Endometrial microvascular endothelial cells (primary cell): ENCODE data around the gene CD46. TPM values are rescaled to one million over a fixed set of nuclear protein-coding genes. Genes with fewer than 3 reads are reported as not detected.

Source experiments
- in situ Hi-C: cut with HindIII; loops from 2 replicates; pipeline ENCODE4 v1.10.0; 2017; ENCODE audit warnings: low sequenced_read_pairs, low pct_unique_long_range_greater_than_20kb; ENCODE audit errors: inconsistent ontology term
- total RNA-seq: library from RNA; depleted of rRNA; stranded (reverse); fragments of >200 nt; gene quantifications from one replicate; pipeline ENCODE4 v1.2.3, GENCODE V29; 2015; ENCODE audit errors: inconsistent ontology term

Gene CD46
- total RNA-seq, 1 donor from 2014 or later: 183 TPM

- in situ Hi-C loops: no loop called here
Observed at GRCh38 chr1:207823880-207824566, 72.2 kb downstream of the CD46 start.

- in situ Hi-C loops: no loop called here
Observed at GRCh38 chr1:207824691-207825408, 73.0 kb downstream of the CD46 start.

- in situ Hi-C loops: no loop called here
Observed at GRCh38 chr1:207825409-207825695, 73.5 kb downstream of the CD46 start.

- in situ Hi-C loops: no loop called here
Observed at GRCh38 chr1:207825719-207826556, 74.1 kb downstream of the CD46 start.

GRCh38 chr1:207826557-207827487 lies 75.0 kb downstream of the CD46 start:
- in situ Hi-C loops: no loop called here

- in situ Hi-C loops: no loop called here
Observed at GRCh38 chr1:207827488-207827830, 75.6 kb downstream of the CD46 start.

GRCh38 chr1:207828046-207828445 lies 76.2 kb downstream of the CD46 start:
- in situ Hi-C loops: no loop called here

GRCh38 chr1:207828485-207829158 lies 76.8 kb downstream of the CD46 start:
- in situ Hi-C loops: no loop called here

- in situ Hi-C loops: no loop called here
Observed at GRCh38 chr1:207829576-207829975, 77.7 kb downstream of the CD46 start.

GRCh38 chr1:207830788-207831187 lies 78.9 kb downstream of the CD46 start:
- in situ Hi-C loops: no loop called here

- in situ Hi-C loops: no loop called here
Observed at GRCh38 chr1:207831517-207832327, 79.9 kb downstream of the CD46 start.

GRCh38 chr1:207832796-207833195 lies 80.9 kb downstream of the CD46 start:
- in situ Hi-C loops: no loop called here

- in situ Hi-C loops: no loop called here
Observed at GRCh38 chr1:207833381-207833780, 81.5 kb downstream of the CD46 start.

- in situ Hi-C loops: no loop called here
Observed at GRCh38 chr1:207833956-207834660, 82.3 kb downstream of the CD46 start.

GRCh38 chr1:207835958-207836357 lies 84.1 kb downstream of the CD46 start:
- in situ Hi-C loops: no loop called here

GRCh38 chr1:207836591-207837347 lies 84.9 kb downstream of the CD46 start:
- in situ Hi-C loops: no loop called here
